HG03432 (cell line): ENCODE measurements around the gene CHST11.
"Not testable (repeated sequence)": the region's sequence is repeated elsewhere in the genome, so short reads cannot be mapped to it uniquely, and the experiment has no call there.

Source experiments
- ATAC-seq: cut with Tn5 transposase; IDR thresholded peaks from one replicate; pipeline ENCODE4 v1.9.1; 2021; ENCODE audit warnings: mild to moderate bottlenecking, moderate library complexity; ENCODE audit not compliant: unreplicated experiment

CHST11 gene

DNA sequence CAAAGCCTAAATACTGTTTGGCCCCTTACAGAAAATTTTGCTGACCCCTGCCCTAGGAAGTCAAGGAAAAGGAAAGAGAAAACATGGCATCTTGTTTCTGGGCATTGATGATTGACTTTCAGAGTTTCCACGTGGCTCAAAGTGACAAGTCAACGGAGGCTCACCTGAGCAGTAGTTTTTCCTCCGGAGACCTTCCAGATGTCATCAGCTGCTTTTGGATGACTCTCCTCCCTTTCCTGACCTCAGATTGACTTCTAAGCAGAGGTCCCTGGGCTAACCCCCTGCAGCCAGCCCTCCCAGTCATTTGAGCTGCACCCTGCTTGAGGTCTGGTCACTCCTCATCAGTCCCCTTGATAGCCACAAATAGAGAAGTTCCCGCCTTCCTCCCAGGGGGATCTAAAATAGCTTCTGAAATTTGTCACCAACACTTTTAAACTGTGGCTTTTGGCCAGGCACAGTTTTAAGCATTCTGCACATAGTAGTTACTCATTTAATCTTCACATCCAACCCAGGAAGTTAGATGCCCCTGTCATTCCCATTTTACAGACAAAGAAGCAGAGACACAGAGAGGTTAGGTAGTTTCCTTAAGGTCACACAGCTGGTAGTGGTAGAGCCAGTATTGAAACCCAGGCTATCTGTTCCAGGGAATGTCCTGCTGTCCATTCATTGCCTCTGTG lies 143.4 kb downstream of the CHST11 start:
- ATAC-seq = no peak

DNA sequence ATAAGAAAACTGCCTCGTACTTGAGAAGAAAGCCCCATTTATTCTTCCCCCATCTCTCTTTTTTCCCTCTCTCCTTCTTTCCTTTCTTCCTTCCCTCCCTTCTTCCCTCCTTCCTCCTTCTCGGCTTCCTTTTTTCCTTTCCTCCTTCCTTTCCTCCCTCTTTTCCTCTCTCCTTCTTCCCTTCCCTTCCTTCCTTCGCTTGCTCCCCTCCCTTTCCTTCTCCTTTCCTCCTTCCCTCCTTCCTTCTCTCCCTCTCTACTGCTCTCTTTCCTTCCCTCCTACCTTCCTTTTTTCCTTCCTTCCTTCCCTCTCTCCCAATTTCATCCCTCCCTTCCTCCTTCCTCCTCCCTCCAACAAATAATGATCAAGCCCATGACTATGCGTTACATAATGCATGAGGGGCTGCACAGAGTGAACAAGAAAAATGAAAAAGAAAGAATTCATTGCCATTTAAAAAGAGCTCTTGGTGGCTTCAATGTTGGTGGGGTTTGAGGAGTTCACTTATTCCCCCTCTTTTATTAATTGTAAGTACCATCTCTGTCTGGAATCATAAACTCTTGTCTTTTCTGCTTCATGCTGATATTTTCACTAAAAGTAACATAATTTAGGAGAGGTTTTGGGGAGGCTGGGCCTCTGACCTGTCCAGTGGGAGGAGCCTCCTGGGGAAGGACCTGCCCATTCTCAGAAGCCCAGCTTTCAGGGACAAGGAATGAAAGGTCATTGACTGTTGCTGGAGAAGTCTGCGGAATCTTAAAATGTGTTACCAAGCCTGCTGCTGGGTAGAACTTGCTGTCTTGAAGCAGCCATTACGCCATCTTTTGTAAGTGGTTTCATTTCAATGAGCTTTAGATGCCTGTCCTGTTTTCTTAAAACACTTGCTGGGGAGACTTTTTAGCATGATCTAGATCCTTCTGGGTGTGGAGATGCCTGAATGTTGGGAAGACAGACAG lies 144.3 kb downstream of the CHST11 start:
- ATAC-seq = no peak

DNA sequence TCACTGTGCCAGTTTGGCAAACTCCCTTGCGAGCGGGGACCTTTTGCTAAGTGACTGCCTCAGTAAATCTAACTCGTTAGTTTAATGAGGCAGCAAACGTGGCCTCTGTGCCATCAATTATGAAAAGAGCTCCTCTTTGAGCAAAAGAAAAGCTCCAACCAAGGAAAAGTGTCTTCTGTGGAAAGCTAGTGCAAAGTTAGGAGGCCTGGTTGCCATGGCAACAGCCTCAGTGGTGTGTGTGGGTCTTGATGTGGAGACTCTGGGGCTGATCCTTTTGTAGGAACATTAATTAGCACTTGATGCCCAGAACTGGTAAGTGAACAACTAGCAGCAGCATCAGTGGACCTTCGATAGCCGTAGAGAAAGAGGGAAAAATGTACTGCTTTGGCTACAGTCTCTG lies 145.7 kb downstream of the CHST11 start:
- ATAC-seq = no peak

DNA sequence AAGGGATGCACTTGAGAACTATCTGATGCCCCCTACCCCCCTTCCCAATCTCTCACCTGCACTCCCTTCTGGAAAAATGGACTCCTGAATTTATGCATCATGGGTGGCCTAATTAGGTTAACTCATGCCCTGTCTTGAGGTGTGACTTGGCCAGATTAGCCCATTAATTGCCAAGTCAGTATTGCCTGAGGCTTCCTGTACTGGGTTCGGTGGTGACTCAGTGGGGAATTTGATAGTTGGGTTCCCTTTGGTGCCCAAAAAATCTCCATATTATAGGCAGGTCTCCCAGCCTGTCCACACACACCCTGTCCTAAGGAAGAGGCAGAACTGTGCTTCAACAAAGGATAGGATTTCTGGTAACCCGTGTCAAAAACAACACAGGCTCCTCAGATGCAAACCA lies 146.1 kb downstream of the CHST11 start:
- ATAC-seq = no peak

DNA sequence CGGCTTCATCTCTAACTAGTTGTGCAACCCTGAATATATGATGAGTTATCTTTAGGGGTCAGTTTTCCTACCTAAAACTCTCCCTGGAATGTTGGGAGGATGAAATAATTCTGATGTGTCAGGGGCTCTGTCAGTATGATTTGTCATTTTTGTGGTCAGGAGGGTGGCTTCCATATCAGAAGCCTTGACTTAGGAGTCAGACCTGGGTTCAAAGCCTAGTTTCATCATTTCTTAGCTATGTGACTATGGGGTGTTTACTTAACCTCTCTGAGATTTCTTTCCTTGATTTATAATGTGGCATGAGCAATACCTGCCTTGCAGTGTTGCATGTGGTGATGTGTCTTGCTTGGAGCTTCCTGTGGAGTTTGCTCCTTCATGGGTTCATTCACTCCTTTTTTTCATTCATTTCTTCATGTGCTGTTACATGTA lies 146.8 kb downstream of the CHST11 start:
- ATAC-seq = no peak

DNA sequence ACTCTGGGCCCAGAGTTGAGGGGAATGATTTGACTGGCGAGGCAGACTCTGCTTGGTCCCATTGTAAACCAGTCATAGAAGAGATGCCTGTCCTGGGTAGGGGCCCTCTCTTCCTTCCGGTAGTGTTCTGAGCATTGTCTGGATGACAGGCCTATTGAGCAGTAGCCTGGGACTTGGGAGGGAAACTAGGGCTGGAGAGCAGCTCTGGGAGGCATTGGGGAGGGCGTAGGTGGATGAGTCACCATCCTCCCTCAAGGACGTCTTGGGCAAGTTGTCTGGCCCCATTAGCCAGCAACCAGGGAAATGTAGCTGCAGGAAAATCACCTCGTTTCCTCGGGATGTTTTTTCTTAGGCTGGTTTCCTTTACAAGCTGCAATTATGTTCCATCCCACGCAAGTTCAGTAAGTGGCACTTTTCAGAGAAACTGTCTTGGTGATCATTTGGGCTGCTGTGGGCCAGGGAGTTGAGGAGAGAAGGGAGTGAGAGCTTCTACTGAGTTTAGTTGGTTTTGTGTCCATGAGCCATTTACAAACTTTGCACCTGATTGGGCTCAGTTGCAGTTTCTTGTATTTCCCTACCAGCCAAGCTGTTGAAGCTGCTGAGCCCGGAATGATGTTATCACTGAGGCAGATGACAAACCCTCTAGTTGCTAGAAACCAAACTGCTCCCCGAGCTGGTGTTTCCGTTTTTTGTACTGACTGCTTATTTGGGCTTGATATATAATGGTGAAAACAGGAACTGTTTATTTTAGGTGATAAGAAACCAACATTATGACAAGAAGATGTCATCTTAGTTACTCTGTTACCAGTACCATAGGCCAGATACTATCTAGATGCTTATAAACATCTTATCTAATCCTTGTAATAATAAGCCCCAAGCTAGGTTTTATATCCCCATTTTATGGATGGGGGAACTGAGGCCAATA lies 147.6 kb downstream of the CHST11 start:
- ATAC-seq = peak; percentile 84

DNA sequence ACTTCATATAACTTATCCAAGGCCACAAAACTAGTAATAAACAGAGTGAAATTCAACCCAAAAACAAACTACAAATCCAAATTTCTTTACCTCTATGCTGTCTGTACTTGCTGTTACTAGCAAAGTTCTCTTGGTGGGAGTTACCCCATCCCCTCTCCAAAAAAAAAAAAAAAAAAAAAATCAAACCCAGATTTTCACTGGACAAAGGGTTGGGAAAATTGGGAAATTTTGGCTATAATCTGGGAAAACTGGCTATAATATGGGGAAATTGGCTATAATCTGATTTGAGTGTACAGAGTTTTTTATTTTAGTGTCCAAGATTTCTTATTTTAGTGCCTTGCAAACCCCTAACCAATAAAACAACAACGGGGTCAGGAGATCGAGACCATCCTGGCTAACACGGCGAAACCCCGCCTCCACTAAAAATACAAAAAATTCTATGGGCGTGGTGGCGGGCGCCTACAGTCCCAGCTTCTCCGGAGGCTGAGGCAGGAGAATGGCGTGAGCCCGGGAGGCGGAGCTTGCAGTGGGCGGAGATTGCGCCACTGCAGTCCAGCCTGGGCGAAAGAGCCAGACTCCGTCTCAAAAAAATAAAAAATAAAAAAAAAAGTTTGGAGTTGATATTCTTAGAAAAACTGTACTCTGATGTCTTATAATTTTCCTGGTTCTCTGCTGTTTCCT lies 148.4 kb downstream of the CHST11 start:
- no peak for ATAC-seq

DNA sequence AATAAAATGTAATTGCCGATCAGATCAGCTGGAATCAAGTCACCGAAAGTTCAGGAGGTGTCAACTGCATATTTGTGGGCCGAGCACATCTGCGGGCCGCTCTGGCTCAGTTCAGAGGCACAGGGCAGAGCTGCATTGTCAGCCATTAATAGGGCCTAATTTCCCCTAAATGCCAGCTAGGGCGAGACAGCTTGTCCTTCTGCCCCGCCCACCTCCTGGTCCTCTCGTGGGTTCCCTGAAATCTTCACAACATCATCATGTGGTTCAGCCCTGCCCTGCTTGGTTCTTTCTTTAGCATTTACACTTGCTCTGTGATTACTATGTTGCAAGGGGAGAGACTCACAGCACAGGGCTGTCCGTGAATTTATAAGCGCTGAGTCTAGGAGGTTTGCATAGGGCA lies 148.9 kb downstream of the CHST11 start:
- no peak for ATAC-seq

DNA sequence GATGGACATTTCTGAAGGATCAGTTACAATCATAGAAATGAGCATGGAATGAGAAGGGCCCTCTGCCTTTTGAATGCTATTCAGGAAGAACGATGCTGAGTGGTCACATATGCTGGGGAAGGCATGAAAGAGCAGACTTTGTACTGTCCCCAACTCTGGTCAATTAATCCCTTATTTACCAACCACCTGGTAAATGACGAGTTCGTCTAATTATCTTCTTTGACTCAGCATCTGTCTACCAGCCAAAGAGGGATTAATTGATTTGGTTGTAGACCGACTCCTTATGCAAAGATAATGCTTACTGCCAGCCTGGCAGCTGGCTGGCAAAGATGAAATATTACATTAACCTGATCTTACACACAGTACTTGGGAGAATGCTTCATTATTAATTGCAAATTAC lies 152.2 kb downstream of the CHST11 start:
- no peak for ATAC-seq

DNA sequence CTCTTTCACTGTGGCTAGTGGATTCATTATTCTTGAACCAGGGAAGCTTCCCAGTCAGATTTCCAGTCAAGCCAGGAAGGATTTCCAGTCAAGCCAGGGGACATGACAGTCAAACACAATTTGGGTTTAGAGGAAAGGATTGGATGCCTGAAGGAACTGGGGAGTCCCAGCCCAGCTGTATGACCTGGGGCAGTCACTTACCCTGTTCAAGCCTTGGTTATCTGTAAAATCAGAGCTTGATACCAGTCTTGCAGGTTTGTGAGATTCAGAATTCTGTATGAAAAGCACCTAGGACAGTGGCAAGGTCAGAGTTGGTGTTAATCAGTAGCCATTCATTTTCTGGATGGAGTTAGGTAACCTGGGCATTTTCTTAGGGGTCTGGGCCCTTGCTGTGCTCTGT lies 152.7 kb downstream of the CHST11 start:
- ATAC-seq = no peak

DNA sequence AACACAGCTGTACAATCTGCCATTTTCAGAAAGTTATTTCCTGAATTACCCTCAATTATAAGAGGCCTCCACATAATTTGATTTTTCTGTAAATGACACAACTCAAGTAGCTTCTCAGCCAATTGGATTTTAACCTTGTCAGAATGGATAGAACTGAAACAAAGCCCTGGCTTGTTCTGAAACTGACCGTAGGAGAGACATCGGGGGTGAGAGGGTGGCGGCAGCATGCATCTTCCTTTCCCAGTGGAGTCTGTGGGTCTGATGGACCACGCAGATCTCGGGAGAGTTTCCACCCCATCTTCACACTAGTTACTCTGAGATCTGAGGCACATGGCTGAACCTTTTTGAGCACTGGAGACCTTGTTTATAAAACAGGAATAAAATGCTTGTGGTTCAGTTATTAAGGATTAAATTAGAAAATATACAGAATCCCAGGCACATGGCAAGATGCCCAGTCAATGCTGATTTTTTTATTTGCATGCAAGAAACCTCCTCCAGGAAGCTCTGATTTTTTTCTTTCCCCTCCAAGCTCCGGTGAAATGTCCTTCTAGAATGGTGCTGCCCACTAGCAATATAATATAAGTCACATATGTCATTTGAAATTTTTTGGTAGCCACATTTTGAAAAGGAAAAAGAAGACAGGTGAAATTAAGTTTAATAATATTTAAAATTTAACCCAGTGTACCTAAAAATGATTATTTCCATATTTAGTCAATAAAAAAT lies 153.9 kb downstream of the CHST11 start:
- no peak for ATAC-seq

DNA sequence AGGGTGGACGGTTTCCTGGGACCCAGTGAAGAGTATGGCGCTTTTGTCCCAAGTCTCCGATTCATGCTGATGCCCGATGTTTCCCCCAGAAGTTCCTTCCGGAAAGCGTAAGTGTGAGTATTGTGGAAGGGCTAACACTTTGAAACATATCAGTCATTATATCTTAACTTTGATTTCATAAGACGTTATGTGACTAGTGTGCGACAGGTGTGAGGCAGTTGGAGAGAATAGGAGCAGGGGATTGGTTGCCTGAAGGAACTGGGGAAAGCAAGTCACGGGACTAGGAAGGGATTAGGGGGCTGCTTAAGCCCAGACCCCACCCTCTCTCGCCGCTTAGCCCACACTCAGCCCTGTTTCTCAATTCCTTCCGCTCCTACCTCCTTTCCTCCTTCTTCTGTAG lies 154.9 kb downstream of the CHST11 start:
- no peak for ATAC-seq

DNA sequence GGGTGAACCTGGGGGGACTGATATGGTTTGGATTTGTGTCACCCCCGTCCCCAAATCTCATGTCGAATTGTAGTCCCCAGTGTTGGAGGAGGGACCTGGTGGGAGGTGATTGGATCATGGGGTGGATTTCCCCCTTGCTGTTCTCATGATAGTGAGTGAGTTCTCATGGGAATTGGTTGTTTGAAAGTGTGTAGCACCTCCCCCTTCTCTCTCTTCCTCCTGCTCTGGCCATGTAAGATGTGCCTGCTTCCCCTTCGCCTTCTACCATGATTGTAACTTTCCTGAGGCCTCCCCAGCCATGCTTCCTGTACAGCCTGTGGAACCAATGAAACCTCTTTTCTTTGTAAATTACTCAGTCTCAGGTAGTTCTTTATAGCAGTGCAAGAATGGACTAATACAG lies 156.6 kb downstream of the CHST11 start:
- not testable (repeated sequence) for ATAC-seq

DNA sequence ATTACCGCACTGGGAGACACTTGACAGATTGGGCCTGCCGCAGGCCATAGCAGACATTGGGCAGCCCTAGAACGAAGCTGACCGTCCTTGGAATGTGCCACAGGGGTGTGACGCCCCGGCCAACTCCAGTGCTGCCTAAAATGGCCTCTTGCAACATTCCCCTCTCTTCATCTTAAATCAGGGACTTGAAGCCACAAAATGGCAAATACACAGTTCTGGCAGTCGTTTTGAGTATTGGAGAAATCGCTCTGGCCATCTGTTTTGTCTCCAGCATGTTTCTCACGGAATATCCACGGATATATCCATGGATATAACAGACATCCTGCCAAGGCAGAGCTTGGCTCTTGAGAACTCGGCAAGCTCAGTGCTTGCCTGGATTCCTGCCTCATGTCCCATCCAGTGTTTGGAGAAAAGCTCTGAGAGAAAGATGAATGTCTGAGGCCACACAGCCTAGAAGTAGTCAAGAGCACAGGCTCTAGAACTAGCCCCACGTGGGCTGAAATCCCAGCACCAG lies 158.4 kb downstream of the CHST11 start:
- ATAC-seq = no peak

DNA sequence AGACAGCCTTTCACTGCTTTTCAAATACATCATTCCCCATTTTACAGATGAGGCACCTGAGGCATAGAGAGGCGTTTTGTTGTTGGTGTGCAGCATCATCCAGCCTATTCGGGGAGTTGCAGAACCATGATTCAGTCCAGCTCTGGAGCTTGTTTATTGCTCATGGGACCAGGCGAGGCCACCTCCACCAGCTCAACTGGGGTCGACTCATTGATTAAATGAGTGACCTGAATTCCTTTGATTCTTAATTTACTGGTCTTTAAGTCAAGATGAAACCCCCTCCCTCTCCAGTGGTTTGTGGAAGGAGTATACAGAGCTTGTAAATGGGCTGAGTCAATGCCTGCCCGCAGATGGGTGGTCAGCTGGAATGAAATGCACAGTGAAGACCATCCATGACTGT lies 161.9 kb downstream of the CHST11 start:
- ATAC-seq = no peak

DNA sequence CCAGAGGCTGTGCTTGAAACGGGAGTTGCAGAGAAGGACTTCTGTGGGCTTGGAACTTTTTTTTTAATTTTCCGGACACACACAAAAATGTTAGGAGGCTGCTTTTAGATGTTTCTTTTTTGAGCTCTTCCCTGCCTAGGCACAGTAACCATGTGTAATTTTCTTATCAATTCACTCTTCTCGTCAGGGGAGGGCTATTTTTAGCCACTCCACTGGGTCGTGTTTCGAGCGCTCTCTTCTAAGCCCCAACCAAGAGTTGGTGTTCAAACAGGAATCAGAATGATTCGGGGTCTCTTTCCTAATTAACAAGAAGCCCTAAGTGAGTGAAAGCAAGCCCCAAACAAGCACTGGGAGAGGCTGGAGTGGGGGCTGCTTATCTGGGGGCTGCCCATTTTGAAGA lies 162.6 kb downstream of the CHST11 start:
- ATAC-seq = no peak

DNA sequence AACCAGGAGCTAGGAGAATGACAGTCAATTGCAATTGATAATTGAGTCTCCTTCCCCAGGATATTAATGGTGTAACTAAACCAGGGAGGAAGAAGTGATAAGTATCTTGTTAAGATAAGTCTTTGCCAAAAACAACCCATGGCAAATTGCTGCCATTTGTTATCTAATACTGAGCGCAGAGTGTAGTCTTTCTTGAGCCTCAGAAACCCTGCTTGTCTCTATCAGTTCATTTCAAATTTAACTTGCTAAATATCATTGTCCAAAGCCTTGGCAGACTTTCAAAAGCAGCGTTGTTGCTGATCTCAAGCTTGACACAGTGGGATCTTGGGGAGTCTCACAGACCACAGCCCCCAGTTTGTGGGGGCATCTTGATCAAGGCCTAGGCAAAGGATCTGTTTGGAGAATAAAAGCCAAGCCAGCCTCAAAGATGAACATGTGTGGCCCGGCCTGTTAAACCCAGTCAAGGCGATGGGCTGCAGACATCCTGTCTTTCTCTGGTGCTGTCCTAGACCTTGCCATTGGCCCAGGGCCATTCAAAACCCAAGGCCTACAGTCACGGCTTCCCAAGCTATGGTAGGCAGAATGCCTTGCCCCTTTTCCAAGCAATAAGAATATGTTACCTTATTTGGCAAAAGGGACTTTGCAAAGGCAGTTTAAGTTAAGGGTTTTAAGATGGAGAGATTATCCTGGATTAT lies 164.2 kb downstream of the CHST11 start:
- ATAC-seq = no peak

DNA sequence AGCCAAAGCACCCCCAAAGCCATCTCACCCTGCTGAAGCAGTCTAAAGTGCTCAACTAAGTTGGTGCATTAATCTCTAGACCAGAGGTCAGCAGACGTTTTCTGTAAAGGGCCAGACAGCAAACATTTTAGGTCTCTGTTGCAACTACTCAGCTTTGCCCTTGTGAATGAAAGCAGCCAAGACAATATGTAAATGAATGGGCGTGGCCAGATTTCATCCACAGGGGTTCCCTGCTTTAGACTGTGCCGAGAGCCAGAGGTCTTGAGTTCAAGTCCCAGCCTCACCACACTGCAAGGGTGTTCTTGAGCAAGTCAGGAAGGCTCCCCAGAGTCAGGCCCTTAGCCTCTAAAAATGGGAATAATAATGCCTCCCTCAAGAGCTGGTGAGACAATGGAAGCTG lies 166.2 kb downstream of the CHST11 start:
- ATAC-seq = no peak

DNA sequence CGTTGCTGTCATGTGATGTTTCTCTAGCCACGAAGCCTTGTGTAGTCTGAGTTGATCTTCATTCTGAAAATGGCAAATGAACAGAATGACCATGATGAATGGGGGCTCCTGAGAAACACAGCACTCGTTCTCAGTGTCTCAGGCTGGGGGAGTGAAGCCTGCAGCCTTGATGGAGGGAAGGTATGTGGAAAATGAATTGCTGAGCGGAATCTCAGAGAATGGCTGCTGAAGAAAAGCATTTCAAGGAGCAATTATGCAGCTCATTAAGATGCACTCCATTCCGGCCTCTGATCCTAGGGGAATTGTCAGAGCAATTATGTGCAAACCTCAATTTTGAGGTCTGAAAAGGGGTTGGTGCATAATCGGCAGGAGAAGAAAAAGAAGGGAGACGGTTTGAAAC lies 167.1 kb downstream of the CHST11 start:
- no peak for ATAC-seq
